A673 (cell line): ENCODE measurements around the gene GRWD1. TPM values are rescaled to one million over a fixed set of nuclear protein-coding genes. Genes with fewer than 3 reads are reported as not detected.

Experiments used
- BruUV-seq: library from RNA; stranded (reverse); fragments of 400-500 nt; replicated peaks from 2 replicates; lab custom pipeline; 2021; lab: Mats Ljungman, UMichigan
- CTCF ChIA-PET: fragments of 300-600 bp; sonication (Branson Sonifier 250); formaldehyde crosslinking; loops from one replicate; lab custom pipeline; 2022; ENCODE audit warnings: antibody characterized with exemption; lab: Charles Lee
- POLR2A ChIA-PET: fragments of 300-600 bp; sonication (Branson Sonifier 250); formaldehyde crosslinking; loops from one replicate; lab custom pipeline; 2022; ENCODE audit warnings: antibody characterized with exemption; ENCODE audit not compliant: low non-redundant PET; lab: Charles Lee
- DNase-seq: peaks from one replicate; pipeline ENCODE4 v3.0.0-alpha.2; 2015; ENCODE audit warnings: low spot score
- H3K27ac ChIP-seq: fragments of 200-600 bp; sonication (generic); 2 replicates; pipeline ENCODE4 v1.5.1; 2016; ENCODE audit warnings: mixed run types, low read depth, mild to moderate bottlenecking, mixed read lengths, antibody characterized with exemption, low read length; ENCODE audit not compliant: poor library complexity, severe bottlenecking
- H3K27me3 ChIP-seq: fragments of 200-600 bp; sonication (generic); replicated peaks from 2 replicates; pipeline ENCODE4 v1.6.1; 2017; ENCODE audit warnings: mixed run types, low read depth, mild to moderate bottlenecking, mixed read lengths, antibody characterized with exemption, low read length; ENCODE audit not compliant: insufficient read depth, poor library complexity
- H3K36me3 ChIP-seq: fragments of 200-600 bp; sonication (generic); 2 replicates; pipeline ENCODE4 v1.6.1; 2016; ENCODE audit warnings: mixed run types, mild to moderate bottlenecking, mixed read lengths, antibody characterized with exemption, low read length; ENCODE audit not compliant: insufficient read depth, poor library complexity, severe bottlenecking
- H3K4me1 ChIP-seq: fragments of 200-600 bp; sonication (generic); 2 replicates; pipeline ENCODE4 v1.6.1; 2017; ENCODE audit warnings: mixed run types, mild to moderate bottlenecking, mixed read lengths, antibody characterized with exemption, low read length; ENCODE audit not compliant: insufficient read depth, poor library complexity, severe bottlenecking
- H3K4me3 ChIP-seq: fragments of 200-600 bp; sonication (generic); 2 replicates; pipeline ENCODE4 v1.5.1; 2016; ENCODE audit warnings: low read depth, mixed run types, mild to moderate bottlenecking, mixed read lengths, low read length; ENCODE audit not compliant: poor library complexity, severe bottlenecking
- H3K9me3 ChIP-seq: fragments of 200-600 bp; sonication (generic); 2 replicates; pipeline ENCODE4 v1.6.1; 2016; ENCODE audit warnings: mixed run types, low read depth, mild to moderate bottlenecking, mixed read lengths, antibody characterized with exemption, low read length; ENCODE audit not compliant: poor library complexity, severe bottlenecking
- CTCF ChIP-seq: fragments of 300-800, 200-600 bp; sonication (generic); conservative IDR thresholded peaks from 2 replicates; pipeline ENCODE4 v1.5.1; 2017; ENCODE audit warnings: low read depth, mild to moderate bottlenecking, antibody characterized with exemption, low read length, moderate library complexity, mixed read lengths
- EZH2 ChIP-seq: fragments of 200-600 bp; sonication (generic); IDR thresholded peaks from 2 replicates; pipeline ENCODE4 v1.6.1; 2017; ENCODE audit warnings: borderline replicate concordance, low read depth, mild to moderate bottlenecking, mixed read lengths, antibody characterized with exemption, low read length; ENCODE audit not compliant: poor library complexity, severe bottlenecking
- intact Hi-C: fragments of 100-400 bp; cut with micrococcal nuclease; formaldehyde crosslinking; loops from one replicate; pipeline ENCODE4 v1.10.0; 2022; ENCODE audit not compliant: unreplicated experiment
- total RNA-seq: library from RNA; stranded (reverse); gene quantifications from 2 replicates; pipeline ENCODE4 v1.2.3, GENCODE V29; 2021

The GRWD1 gene
- total RNA-seq, 1 experiment from 2014 or later: 109 TPM

- TSS peak; percentile 65 for BruUV-seq
- no peaks in the 10 kb centered on the region for H3K9me3 ChIP-seq
- no peaks in the 10 kb centered on the region for H3K27me3 ChIP-seq
- peaks cover 69% of the 10 kb centered on the region for H3K4me1 ChIP-seq
- peak overlapping the region; percentile 57 for H3K4me3 ChIP-seq
- no peaks in the 10 kb centered on the region for H3K36me3 ChIP-seq
- intact Hi-C loops: loop anchor here (5.0 kb wide), 1 partner anchor 75 kb away; a partner anchor contains a TSS
- TF ChIP-seq EZH2 (no peak), CTCF (no peak)
- H3K27ac ChIP-seq: peak overlapping the region; percentile 81
- peak; percentile 48 for DNase-seq
- POLR2A ChIA-PET: no interaction called here
- CTCF ChIA-PET: no interaction called here
These were observed 48.3 kb upstream of the GRWD1 start for GRCh38 chr19:48397263-48398101.

GRCh38 chr19:48398102-48398374 lies 47.7 kb upstream of the GRWD1 start:
- intact Hi-C loops: loop anchor here (5.0 kb wide), 1 partner anchor 76 kb away; a partner anchor contains a TSS
- DNase-seq: peak; percentile 36
- ChIA-PET POLR2A (no interaction called here), CTCF (no interaction called here)
- Histone ChIP-seq H3K27me3 (no peaks in the 10 kb centered on the region), H3K4me3 (peak overlapping the region; percentile 57), H3K27ac (peak overlapping the region; percentile 81), H3K9me3 (no peaks in the 10 kb centered on the region), H3K36me3 (no peaks in the 10 kb centered on the region), H3K4me1 (peaks cover 68% of the 10 kb centered on the region)
- TF ChIP-seq EZH2: no peak
- TF ChIP-seq CTCF: no peak
- BruUV-seq: no TSS peak

GRCh38 chr19:48398375-48399235 lies 47.2 kb upstream of the GRWD1 start:
- ChIA-PET POLR2A (no interaction called here), CTCF (no interaction called here)
- H3K27ac ChIP-seq: peak overlapping the region; percentile 81
- no peaks in the 10 kb centered on the region for H3K9me3 ChIP-seq
- H3K36me3 ChIP-seq: no peaks in the 10 kb centered on the region
- intact Hi-C loops: loop anchor here (5.0 kb wide), 1 partner anchor 76 kb away; a partner anchor contains a TSS
- H3K4me3 ChIP-seq: peak overlapping the region; percentile 57
- H3K27me3 ChIP-seq: no peaks in the 10 kb centered on the region
- BruUV-seq: no TSS peak
- H3K4me1 ChIP-seq: peaks cover 65% of the 10 kb centered on the region
- peak; percentile 93 for DNase-seq
- no peak for TF ChIP-seq EZH2
- TF ChIP-seq CTCF: no peak
